WTC11 (cell line): ENCODE measurements around the gene GSC. TPM values are rescaled to one million over a fixed set of nuclear protein-coding genes. Genes with fewer than 3 reads are reported as not detected.

Experiments used
- ATAC-seq: fragments of 200-7000 bp; cut with Tn5 transposase; 2 replicates; pipeline ENCODE4 v1.10.0; 2021; ENCODE audit warnings: mild to moderate bottlenecking, moderate library complexity
- CTCF ChIA-PET: fragments of 300-600 bp; sonication (Branson Sonifier 250); formaldehyde crosslinking; loops from one replicate; lab custom pipeline; 2021; ENCODE audit warnings: antibody characterized with exemption; lab: Charles Lee
- POLR2A ChIA-PET: fragments of 350-600 bp; sonication (Branson Sonifier 250); formaldehyde crosslinking; loops from one replicate; lab custom pipeline; 2021; ENCODE audit warnings: antibody characterized with exemption; lab: Charles Lee
- DNase-seq: peaks from one replicate; pipeline ENCODE4 v3.0.0; 2021; ENCODE audit warnings: low spot score
- H3K27ac Mint-ChIP-seq: 2 replicates; pipeline ENCODE4 v1.8.0; 2021; ENCODE audit warnings: mixed read lengths
- H3K27me3 Mint-ChIP-seq: 2 replicates; pipeline ENCODE4 v1.8.0; 2021; ENCODE audit warnings: low read depth, mild to moderate bottlenecking, moderate library complexity, mixed read lengths
- H3K36me3 Mint-ChIP-seq: 2 replicates; pipeline ENCODE4 v1.8.0; 2021; ENCODE audit warnings: mixed read lengths
- H3K4me1 Mint-ChIP-seq: 2 replicates; pipeline ENCODE4 v1.8.0; 2022; ENCODE audit warnings: mixed read lengths
- H3K4me3 Mint-ChIP-seq: 2 replicates; pipeline ENCODE4 v1.8.0; 2021; ENCODE audit warnings: mild to moderate bottlenecking, moderate library complexity, mixed read lengths
- H3K9me3 Mint-ChIP-seq: 2 replicates; pipeline ENCODE4 v1.8.0; 2021; ENCODE audit warnings: mixed read lengths
- AFF4 ChIP-seq: sonication (generic); formaldehyde crosslinking; IDR thresholded peaks from 2 replicates; pipeline ENCODE4 v1.8.1; 2023; ENCODE audit warnings: mild to moderate bottlenecking, missing genetic modification reagents, borderline replicate concordance
- AR ChIP-seq: fragments of 250-450 bp; sonication (Bioruptor Pico); IDR thresholded peaks from 2 replicates; pipeline ENCODE4 v1.9.0; 2021; ENCODE audit warnings: mild to moderate bottlenecking
- ATF2 ChIP-seq: sonication (generic); formaldehyde crosslinking; IDR thresholded peaks from 2 replicates; pipeline ENCODE4 v1.8.1; 2022; ENCODE audit warnings: low read depth, missing genetic modification reagents, borderline replicate concordance
- CREB1 ChIP-seq: sonication (generic); formaldehyde crosslinking; IDR thresholded peaks from 2 replicates; pipeline ENCODE4 v1.8.0; 2023; ENCODE audit warnings: mild to moderate bottlenecking, missing genetic modification reagents
- ELF4 ChIP-seq: sonication (generic); formaldehyde crosslinking; IDR thresholded peaks from 2 replicates; pipeline ENCODE4 v1.8.1; 2022; ENCODE audit warnings: low read depth, mild to moderate bottlenecking, moderate library complexity, missing genetic modification reagents
- ETV6 ChIP-seq: sonication (generic); formaldehyde crosslinking; IDR thresholded peaks from 2 replicates; pipeline ENCODE4 v1.8.1; 2022; ENCODE audit warnings: mild to moderate bottlenecking, missing genetic modification reagents
- FOXP4 ChIP-seq: sonication (generic); formaldehyde crosslinking; IDR thresholded peaks from 2 replicates; pipeline ENCODE4 v1.8.0; 2022; ENCODE audit warnings: mild to moderate bottlenecking, missing genetic modification reagents
- HMGA2 ChIP-seq: fragments of 250-450 bp; sonication (Bioruptor Pico); IDR thresholded peaks from 2 replicates; pipeline ENCODE4 v1.4.0; 2021; ENCODE audit warnings: mild to moderate bottlenecking, moderate library complexity
- HMGXB4 ChIP-seq: sonication (generic); formaldehyde crosslinking; IDR thresholded peaks from 2 replicates; pipeline ENCODE4 v1.8.1; 2023; ENCODE audit warnings: mild to moderate bottlenecking, moderate library complexity, missing genetic modification reagents
- KAT7 ChIP-seq: sonication (generic); formaldehyde crosslinking; IDR thresholded peaks from 2 replicates; pipeline ENCODE4 v1.8.1; 2023; ENCODE audit warnings: missing genetic modification reagents, mild to moderate bottlenecking, borderline replicate concordance
- MLX ChIP-seq: sonication (generic); formaldehyde crosslinking; IDR thresholded peaks from 2 replicates; pipeline ENCODE4 v1.8.1; 2023; ENCODE audit warnings: mild to moderate bottlenecking, missing genetic modification reagents, moderate library complexity
- SMAD3 ChIP-seq: sonication (generic); formaldehyde crosslinking; IDR thresholded peaks from 2 replicates; pipeline ENCODE4 v1.8.0; 2022; ENCODE audit warnings: missing genetic modification reagents, mild to moderate bottlenecking, borderline replicate concordance
- ZNF121 ChIP-seq: sonication (generic); formaldehyde crosslinking; IDR thresholded peaks from 2 replicates; pipeline ENCODE4 v1.8.0; 2023; ENCODE audit warnings: missing genetic modification reagents
- ZNF219 ChIP-seq: sonication (generic); formaldehyde crosslinking; IDR thresholded peaks from 2 replicates; pipeline ENCODE4 v1.8.0; 2023; ENCODE audit warnings: missing genetic modification reagents, mild to moderate bottlenecking, borderline replicate concordance
- ZNF263 ChIP-seq: sonication (generic); formaldehyde crosslinking; IDR thresholded peaks from 2 replicates; pipeline ENCODE4 v1.8.1; 2022; ENCODE audit warnings: low read depth, mild to moderate bottlenecking, moderate library complexity, missing genetic modification reagents
- ZNF416 ChIP-seq: fragments of 250-450 bp; sonication (Bioruptor Pico); IDR thresholded peaks from 2 replicates; pipeline ENCODE4 v1.9.0; 2021; ENCODE audit warnings: mild to moderate bottlenecking, inconsistent platforms
- ZNF423 ChIP-seq: fragments of 250-450 bp; sonication (Bioruptor Pico); IDR thresholded peaks from 2 replicates; pipeline ENCODE4 v2.1.2; 2022; ENCODE audit warnings: mild to moderate bottlenecking, moderate library complexity
- ZNF671 ChIP-seq: fragments of 250-450 bp; sonication (Bioruptor Pico); IDR thresholded peaks from 2 replicates; pipeline ENCODE4 v1.8.0; 2021; ENCODE audit warnings: mild to moderate bottlenecking
- total RNA-seq: library from RNA; stranded (reverse); gene quantifications from 3 replicates; pipeline ENCODE4 v1.2.3, GENCODE V29; 2021

The GSC gene
- total RNA-seq, 1 experiment from 2014 or later = 4.4 TPM

- no peak overlapping the region for H3K27ac Mint-ChIP-seq
- CTCF ChIA-PET = interaction anchor here (0.7 kb wide), 1 partner anchor 88 kb away, joined by 3 read pairs; no protein-coding TSS in a partner anchor
- DNase-seq = no peak
- H3K4me1 Mint-ChIP-seq = no peaks in the 10 kb centered on the region
- TF ChIP-seq ZNF416 (CRISPR knock-in tag) (no peak), SMAD3 (CRISPR knock-in tag) (no peak), AFF4 (no peak), ETV6 (no peak), HMGXB4 (no peak), ZNF423 (no peak), ZNF219 (CRISPR knock-in tag) (no peak), MLX (CRISPR knock-in tag) (no peak)
- peaks cover 5% of the 10 kb centered on the region for H3K9me3 Mint-ChIP-seq
- POLR2A ChIA-PET = no interaction called here
- H3K4me3 Mint-ChIP-seq = no peak overlapping the region
- no peaks in the 10 kb centered on the region for H3K36me3 Mint-ChIP-seq
- no peak for ATAC-seq
- H3K27me3 Mint-ChIP-seq = no peaks in the 10 kb centered on the region
These were observed 25.5 kb upstream of the GSC start for GRCh38 chr14:94795372-94795771.

GRCh38 chr14:94793901-94794300 lies 24.0 kb upstream of the GSC start:
- ATAC-seq = no peak
- Mint-ChIP-seq H3K27ac (no peak overlapping the region), H3K27me3 (no peaks in the 10 kb centered on the region), H3K4me1 (no peaks in the 10 kb centered on the region), H3K36me3 (no peaks in the 10 kb centered on the region), H3K4me3 (no peak overlapping the region), H3K9me3 (peaks cover 5% of the 10 kb centered on the region)
- DNase-seq = no peak
- TF ChIP-seq HMGA2 (CRISPR knock-in tag) (no peak), ZNF671 (CRISPR knock-in tag) (no peak), KAT7 (CRISPR knock-in tag) (no peak)
- ChIA-PET CTCF (no interaction called here), POLR2A (no interaction called here)

GRCh38 chr14:94787655-94788054 lies 17.7 kb upstream of the GSC start:
- POLR2A ChIA-PET = no interaction called here
- H3K27me3 Mint-ChIP-seq = no peaks in the 10 kb centered on the region; the same call in 1 of the 2 replicates
- CTCF ChIA-PET = no interaction called here
- TF ChIP-seq ZNF121 (CRISPR knock-in tag) (no peak), ZNF263 (no peak), CREB1 (CRISPR knock-in tag) (no peak), ATF2 (CRISPR knock-in tag) (no peak), AR (CRISPR knock-in tag) (no peak), FOXP4 (CRISPR knock-in tag) (no peak), HMGXB4 (no peak), KAT7 (CRISPR knock-in tag) (no peak), ELF4 (no peak)

More at GRCh38 chr14:94787655-94788054, 17.7 kb upstream of the GSC start:
- Mint-ChIP-seq H3K9me3 (peaks cover 5% of the 10 kb centered on the region), H3K27ac (no peak overlapping the region), H3K4me3 (no peak overlapping the region), H3K36me3 (no peaks in the 10 kb centered on the region), H3K4me1 (0 out of 2 replicates have a peak, but pooled peaks cover 2% of the 10 kb centered on the region)
- ATAC-seq (no peak), DNase-seq (no peak)
